GM12874 (cell line): ENCODE data around the gene PTPRR.

Source experiments
- CTCF ChIP-seq: IDR thresholded peaks from 2 replicates; pipeline ENCODE4 v1.5.1; 2011; ENCODE audit warnings: low read depth, mild to moderate bottlenecking, control low read depth, low read length, moderate library complexity; ENCODE audit not compliant: insufficient read depth

Gene PTPRR

GRCh38 chr12:70628701-70629480, 291.6 kb downstream of the PTPRR start:
- no peak for TF ChIP-seq CTCF

- no peak for TF ChIP-seq CTCF
These were observed 292.9 kb downstream of the PTPRR start for GRCh38 chr12:70627677-70628076.

DNA sequence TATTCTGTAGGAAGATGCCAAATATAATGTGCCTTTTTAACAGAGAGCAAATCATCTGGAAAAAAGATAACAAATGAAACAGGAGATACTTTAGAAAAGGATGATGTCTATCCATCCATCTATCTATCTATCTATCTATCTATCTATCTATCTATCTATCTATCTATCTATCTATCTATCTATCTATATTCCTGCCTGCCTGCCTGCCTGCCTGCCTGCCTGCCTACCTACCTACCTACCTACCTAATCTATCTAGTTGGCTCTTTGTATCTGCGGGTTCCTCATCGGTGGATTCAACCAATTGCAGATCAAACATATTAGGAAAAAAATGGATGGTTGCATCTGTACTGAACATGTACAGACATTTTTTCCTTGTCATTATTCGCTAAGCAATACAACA, 294.4 kb downstream of the PTPRR start:
- TF ChIP-seq CTCF = no peak

GRCh38 chr12:70619471-70620152, 300.9 kb downstream of the PTPRR start:
- TF ChIP-seq CTCF = no peak

DNA sequence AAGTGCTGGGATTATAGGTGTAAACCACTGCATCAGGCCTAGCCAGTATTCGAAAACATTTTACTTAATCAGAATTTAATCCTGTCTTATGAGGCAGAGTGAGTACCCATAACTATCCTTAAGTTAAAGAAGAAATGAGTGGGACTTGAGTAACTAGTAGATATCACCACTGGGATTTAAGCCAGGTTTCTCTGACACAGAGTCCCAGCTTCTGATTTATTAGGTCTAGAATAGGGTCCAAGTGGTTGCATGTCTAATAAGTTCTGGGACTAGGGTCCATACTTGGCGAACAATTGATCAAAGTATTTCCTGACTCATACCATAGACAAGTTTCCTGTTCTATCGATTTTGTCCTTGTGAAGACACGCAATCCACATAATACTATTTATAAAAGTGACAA, 302.2 kb downstream of the PTPRR start:
- no peak for TF ChIP-seq CTCF

DNA sequence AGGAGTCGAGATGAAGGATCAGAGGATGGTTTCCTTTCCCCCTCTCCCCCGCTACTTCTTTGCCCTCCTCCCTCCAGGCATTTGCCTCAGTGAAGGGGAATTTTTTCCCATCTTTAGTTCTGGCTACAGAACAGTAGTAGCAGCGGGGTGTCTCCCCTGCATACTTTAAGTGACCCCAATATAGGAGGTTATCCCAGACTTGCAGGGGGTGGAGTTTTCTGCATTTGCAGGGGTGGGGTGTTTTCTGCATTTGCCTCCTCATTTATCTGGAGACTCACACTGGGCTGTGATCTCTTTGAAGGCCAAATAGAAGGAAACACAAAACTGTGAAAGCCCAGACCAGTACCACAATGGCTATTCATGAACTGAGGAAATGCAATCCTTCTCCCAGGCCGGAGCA, 303.1 kb downstream of the PTPRR start:
- TF ChIP-seq CTCF = no peak

- no peak for TF ChIP-seq CTCF
These were observed 305.2 kb downstream of the PTPRR start for GRCh38 chr12:70615174-70615866.
